HEK293T (cell line): Measurements from ENCODE around the gene FIGNL2.

Source experiments
- CTCF ChIA-PET: fragments of 350-600 bp; formaldehyde crosslinking; extraction: SDS; loops from one replicate; lab custom pipeline; 2021; ENCODE audit warnings: antibody characterized with exemption, inconsistent platforms; lab: Yijun Ruan, JAX
- POLR2A ChIA-PET: fragments of 350-600 bp; formaldehyde crosslinking; extraction: SDS; loops from one replicate; lab custom pipeline; 2020; ENCODE audit warnings: antibody characterized with exemption, inconsistent platforms; lab: Yijun Ruan, JAX
- DNase-seq: peaks from one replicate; pipeline ENCODE4 v3.0.0; 2012; ENCODE audit warnings: mixed read lengths; ENCODE audit errors: extremely low spot score
- ARNT ChIP-seq: fragments of 450-650 bp; IDR thresholded peaks from 2 replicates; pipeline ENCODE4 v1.6.1; 2017; ENCODE audit warnings: mild to moderate bottlenecking
- BHLHE40 ChIP-seq: fragments of 450-650 bp; IDR thresholded peaks from 2 replicates; pipeline ENCODE4 v1.6.1; 2016; ENCODE audit warnings: mild to moderate bottlenecking, moderate library complexity, borderline replicate concordance
- CTBP1 ChIP-seq: fragments of 450-650 bp; IDR thresholded peaks from 2 replicates; pipeline ENCODE4 v1.6.1; 2016; ENCODE audit warnings: borderline replicate concordance
- ELF4 ChIP-seq: fragments of 450-650 bp; IDR thresholded peaks from 2 replicates; pipeline ENCODE4 v1.6.1; 2017; ENCODE audit warnings: antibody characterized with exemption
- FOXA1 ChIP-seq: fragments of 450-650 bp; IDR thresholded peaks from 2 replicates; pipeline ENCODE4 v1.6.1; 2016; ENCODE audit warnings: mild to moderate bottlenecking
- FOXK2 ChIP-seq: fragments of 450-650 bp; IDR thresholded peaks from 2 replicates; pipeline ENCODE4 v1.6.1; 2016; ENCODE audit warnings: mild to moderate bottlenecking
- FOXM1 ChIP-seq: fragments of 450-650 bp; IDR thresholded peaks from 2 replicates; pipeline ENCODE4 v1.6.1; 2017; ENCODE audit warnings: mild to moderate bottlenecking, borderline replicate concordance
- HDGF ChIP-seq: fragments of 450-650 bp; IDR thresholded peaks from 2 replicates; pipeline ENCODE4 v1.6.1; 2017; ENCODE audit warnings: antibody characterized with exemption, borderline replicate concordance
- L3MBTL2 ChIP-seq: fragments of 450-650 bp; conservative IDR thresholded peaks from 2 replicates; pipeline ENCODE4 v1.6.1; 2016; ENCODE audit warnings: mild to moderate bottlenecking
- LEF1 ChIP-seq: fragments of 450-650 bp; IDR thresholded peaks from 2 replicates; pipeline ENCODE4 v1.6.1; 2017; ENCODE audit warnings: mild to moderate bottlenecking, borderline replicate concordance
- NFRKB ChIP-seq: fragments of 450-650 bp; IDR thresholded peaks from 2 replicates; pipeline ENCODE4 v1.6.1; 2016; ENCODE audit warnings: mild to moderate bottlenecking, moderate library complexity
- PKNOX1 ChIP-seq: fragments of 450-650 bp; IDR thresholded peaks from 2 replicates; pipeline ENCODE4 v1.6.1; 2016
- SP1 ChIP-seq: fragments of 450-650 bp; IDR thresholded peaks from 2 replicates; pipeline ENCODE4 v1.6.1; 2017
- SUZ12 ChIP-seq: fragments of 450-650 bp; IDR thresholded peaks from 2 replicates; pipeline ENCODE4 v1.6.1; 2016; ENCODE audit warnings: mild to moderate bottlenecking
- TARDBP ChIP-seq: fragments of 450-650 bp; IDR thresholded peaks from 2 replicates; pipeline ENCODE4 v1.6.1; 2016
- ZNF384 ChIP-seq: fragments of 450-650 bp; IDR thresholded peaks from 2 replicates; pipeline ENCODE4 v1.6.1; 2016

The FIGNL2 gene

GRCh38 chr12:51890511-51891171 is 42.1 kb upstream of the FIGNL2 start:
- POLR2A ChIA-PET, result no interaction called here
- CTCF ChIA-PET, result no interaction called here
- no peak for DNase-seq
- TF ChIP-seq ZNF384 (no peak), CTBP1 (no peak), L3MBTL2 (no peak), BHLHE40 (no peak), PKNOX1 (no peak), NFRKB (no peak), FOXM1 (no peak), ELF4 (no peak)

- TF ChIP-seq BHLHE40, result no peak
- TF ChIP-seq SUZ12, result no peak
- TF ChIP-seq ZNF384, result no peak
- TF ChIP-seq SP1, result no peak
- TF ChIP-seq FOXM1, result no peak
- DNase-seq, result no peak
- POLR2A ChIA-PET, result no interaction called here
- CTCF ChIA-PET, result interaction anchor here (0.8 kb wide), 1 partner anchor 15 kb away, joined by 4 read pairs; no protein-coding TSS in a partner anchor
Observed at GRCh38 chr12:51890133-51890464, 41.6 kb upstream of the FIGNL2 start.

DNA sequence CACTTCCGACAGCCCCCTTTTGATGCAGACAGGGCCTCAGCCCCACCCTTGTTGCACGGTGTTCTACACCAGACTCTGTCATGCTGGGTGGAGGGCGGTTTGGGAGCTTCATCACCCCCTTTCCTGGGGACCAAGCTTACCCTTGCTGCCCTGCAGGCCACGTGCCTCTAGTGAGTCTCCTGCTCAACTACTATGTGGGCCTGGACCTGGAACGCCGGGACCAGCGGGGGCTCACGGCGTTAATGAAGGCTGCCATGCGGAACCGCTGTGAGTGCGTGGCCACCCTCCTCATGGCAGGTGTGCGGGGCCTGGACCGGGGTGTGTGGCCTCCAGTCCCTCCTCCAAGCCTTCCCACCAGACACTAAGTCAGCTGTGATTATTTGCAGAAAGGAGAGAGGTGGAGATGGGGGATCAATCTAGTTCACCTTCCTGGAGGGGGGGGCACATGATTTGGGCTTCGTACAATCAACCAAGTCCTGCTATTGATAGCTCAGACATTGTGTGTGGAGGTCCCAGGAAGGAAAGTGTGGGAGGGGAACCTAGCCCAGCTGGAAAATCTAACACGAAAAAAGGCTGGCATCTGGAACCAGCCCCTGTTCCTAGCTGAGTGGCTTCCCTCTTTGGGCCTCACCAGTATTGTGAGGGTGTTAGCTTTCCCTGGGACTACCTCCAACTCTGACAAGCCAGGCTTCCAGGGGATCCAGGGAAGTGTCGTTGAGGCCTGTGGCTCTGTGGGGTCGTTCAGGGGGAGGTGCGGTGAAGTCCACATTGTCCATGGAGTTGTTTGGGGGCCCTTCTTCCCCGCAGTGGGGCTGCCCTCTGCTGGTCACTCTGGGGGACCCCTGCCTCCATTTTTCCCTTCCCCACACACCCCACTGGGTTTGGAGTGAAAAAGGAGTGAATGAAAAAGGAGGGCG is 41.0 kb upstream of the FIGNL2 start:
- no peak for TF ChIP-seq SUZ12
- ChIA-PET POLR2A (no interaction called here), CTCF (interaction anchor here (0.8 kb wide), 1 partner anchor 14 kb away, joined by 4 read pairs; no protein-coding TSS in a partner anchor)
- no peak for DNase-seq

GRCh38 chr12:51888316-51889215 is 40.0 kb upstream of the FIGNL2 start:
- CTCF ChIA-PET, result interaction anchor here (1.0 kb wide), 1 partner anchor 13 kb away, joined by 3 read pairs; no protein-coding TSS in a partner anchor

DNA sequence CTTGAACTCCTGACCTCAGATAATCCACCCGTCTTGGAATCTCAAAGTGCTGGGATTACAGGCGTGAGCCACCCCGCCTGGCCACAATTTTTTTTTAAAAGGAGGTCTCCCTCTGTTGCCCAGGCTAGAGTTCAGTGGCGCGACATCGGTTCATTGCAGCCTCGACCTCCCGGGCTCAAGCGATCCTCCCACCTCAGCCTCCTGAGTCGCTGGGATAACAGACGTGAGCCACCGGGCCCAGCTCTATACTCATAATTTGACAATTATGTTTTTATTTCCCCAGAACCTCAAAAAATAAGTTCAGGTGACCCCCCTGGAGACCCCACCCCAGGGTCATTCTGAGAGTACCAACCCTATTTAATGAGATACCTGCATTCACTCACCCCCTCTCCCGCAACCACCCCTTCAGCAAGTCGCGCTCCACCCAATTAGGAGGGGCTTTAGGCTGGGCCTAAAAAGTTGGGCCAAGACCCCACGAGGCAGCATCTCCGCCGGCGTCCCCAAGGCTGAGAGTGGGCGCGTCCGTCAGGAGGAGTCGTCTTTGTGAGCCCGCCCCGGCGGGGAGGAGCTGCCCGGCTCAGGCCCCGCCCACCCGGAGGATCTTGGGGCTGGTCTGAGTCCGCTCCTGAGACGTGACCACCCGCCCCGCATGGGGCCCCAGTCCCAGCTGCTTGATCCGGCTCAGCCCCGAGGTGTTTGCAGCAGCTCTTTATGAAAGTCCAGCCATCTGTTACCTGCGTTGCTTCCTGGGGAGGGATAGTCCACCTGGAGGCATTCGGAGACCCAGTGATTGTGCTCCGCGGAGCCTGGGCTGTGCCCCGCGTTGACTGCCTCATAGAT is 39.2 kb upstream of the FIGNL2 start, which contains the start of gene ANKRD33:
Gene ANKRD33, plus strand, starts transcription at position 628 of the 840 bp plus-strand sequence. Its CDS starts 84 bp downstream, at position 712.
- DNase-seq, result no peak
- ChIA-PET CTCF (interaction anchor here (0.6 to 1.0 kb wide), 2 partner anchors 12 to 131 kb away, joined by 3 read pairs; no protein-coding TSS in a partner anchor), POLR2A (no interaction called here)
- no peak for TF ChIP-seq SP1
- no peak for TF ChIP-seq PKNOX1
- TF ChIP-seq FOXA1, result no peak
- no peak for TF ChIP-seq BHLHE40
- TF ChIP-seq FOXK2, result no peak
- no peak for TF ChIP-seq SUZ12
- no peak for TF ChIP-seq ELF4
- no peak for TF ChIP-seq FOXM1
- no peak for TF ChIP-seq ZNF384
- no peak for TF ChIP-seq HDGF
- no peak for TF ChIP-seq LEF1
- no peak for TF ChIP-seq NFRKB
- no peak for TF ChIP-seq L3MBTL2
- TF ChIP-seq TARDBP, result no peak
- TF ChIP-seq CTBP1, result no peak
- no peak for TF ChIP-seq ARNT

More at GRCh38 chr12:51888316-51889215, 40.0 kb upstream of the FIGNL2 start:
- POLR2A ChIA-PET, result no interaction called here
- TF ChIP-seq SP1 (no peak), NFRKB (no peak), SUZ12 (no peak), ARNT (no peak), FOXA1 (no peak), FOXK2 (no peak), L3MBTL2 (no peak), BHLHE40 (no peak), TARDBP (no peak), LEF1 (no peak)
- no peak for DNase-seq
